NCI-H1048 (cell line): ENCODE results near the gene GABRG3.

Experiments used
- DNase-seq: peaks from one replicate; lab custom pipeline; 2025; lab: John Stamatoyannopoulos, UW

The GABRG3 gene

DNA sequence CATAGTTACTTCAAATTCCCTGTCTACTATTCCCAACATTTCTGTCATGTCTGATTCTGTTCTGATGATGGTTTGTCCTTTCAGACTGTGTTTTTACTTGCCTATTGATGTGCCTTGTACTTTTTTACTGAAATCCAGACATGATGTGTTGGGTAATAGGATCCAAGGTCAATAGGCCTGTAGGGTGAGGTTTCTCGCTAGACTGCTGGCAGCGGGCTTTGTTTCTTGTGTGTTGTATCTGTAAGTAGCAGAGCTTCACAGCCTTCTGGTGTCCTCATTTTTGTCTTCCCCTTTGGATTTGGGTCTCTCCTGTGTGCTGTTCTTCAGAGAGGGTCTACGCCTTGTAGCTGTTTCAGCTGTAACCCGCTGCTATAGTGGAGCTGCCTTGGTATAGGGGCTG lies 140.3 kb downstream of the GABRG3 start:
- no peak for DNase-seq

DNA sequence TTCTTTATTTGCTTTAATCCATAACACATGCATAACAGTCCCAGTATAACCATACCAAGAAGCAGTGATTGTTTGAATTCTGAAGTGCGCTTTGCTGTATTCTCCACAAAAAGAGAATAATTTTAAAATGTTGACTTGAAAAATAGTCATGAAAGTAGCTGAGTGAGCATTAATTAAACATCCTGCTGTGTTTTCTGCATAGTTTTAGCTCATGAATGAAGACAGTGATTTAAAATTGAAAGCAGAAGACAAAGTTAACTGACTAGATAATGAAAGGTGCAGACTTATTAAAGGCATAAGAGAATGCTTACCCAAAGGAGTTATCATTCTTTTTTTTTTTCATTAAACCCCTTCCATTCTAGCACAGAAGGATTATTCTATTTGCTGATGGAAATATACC lies 143.5 kb downstream of the GABRG3 start:
- no peak for DNase-seq

DNA sequence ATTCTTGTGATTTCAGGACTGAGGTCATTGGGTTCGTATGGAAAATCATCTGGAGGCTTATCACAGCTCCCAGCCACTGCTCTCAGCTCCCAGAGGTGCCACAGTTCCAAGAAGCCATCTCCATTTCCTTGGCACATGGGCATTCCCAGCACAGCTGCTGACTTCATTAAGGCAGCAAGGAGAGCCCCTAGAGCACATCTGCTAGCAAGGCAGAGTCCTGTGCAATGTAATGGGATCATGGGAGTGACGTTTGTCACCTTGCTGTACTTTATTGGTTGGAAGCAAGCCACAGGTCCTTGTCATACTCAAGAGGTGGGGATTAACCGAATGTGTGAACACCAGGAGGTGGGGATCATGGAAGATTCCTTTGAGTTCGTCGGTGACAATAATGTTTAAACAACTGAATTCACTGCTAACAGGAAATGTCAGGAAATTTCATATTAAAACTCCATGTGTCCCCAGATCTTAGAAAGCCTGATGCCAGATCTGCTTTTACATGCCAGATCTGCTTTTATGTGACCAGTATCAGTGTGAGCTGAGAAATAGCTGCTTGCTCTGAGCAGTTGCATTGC lies 148.8 kb downstream of the GABRG3 start:
- DNase-seq: no peak

DNA sequence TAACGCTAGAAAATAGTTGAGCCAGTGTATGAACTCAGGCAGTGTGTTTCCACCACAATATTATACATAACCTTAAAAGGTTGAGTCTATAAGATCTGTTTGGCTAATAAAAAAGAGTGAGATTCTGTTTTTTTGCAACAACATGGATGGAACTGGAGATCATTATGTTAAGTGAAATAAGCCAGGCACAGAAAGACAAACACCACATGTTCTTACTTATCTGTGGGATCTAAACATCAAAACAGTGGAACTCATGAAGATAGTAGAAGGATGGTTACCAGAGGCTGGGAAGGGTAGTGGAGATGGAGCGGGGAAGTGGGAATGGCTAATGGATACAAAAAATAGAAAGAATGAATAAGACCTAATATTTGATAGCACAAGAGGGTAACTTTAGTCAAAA lies 150.7 kb downstream of the GABRG3 start:
- DNase-seq: no peak

DNA sequence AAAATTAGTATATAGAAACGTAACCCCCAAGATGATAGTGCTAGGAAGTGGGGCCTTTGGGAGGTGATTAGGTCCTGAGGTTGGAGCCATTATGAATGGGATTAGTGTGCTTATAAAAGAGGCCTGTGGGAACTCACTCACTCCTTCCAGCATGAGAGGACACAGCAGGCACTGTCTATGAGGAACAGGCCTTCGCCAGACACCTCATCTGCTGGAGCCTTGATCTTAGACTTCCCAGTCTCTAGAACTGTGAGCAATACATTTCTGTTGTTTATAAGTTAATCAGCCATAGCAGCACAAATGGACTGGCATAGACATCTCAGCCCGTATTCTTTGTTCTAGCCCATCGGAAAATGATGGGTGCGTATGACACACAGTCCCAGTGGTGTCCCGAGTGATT lies 152.3 kb downstream of the GABRG3 start:
- DNase-seq: no peak

DNA sequence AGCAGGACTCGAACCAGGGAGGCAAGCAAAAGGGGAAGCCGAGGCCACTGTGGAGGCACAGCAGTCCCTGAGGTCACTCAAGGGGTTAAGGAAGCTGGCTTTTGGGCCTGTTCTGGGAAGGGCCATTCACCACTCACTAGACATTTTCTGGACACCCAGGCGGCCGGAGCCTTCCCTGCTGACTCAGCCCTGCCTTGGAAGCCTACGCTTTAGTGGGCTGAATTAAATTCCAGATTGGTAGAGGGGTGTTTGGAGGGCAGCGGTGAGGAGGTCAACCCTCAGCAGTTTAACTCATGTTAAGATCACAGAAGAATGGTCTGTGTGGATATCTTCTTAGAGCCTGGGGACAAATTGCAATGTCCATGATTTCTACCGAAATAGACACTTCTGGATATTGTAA lies 152.8 kb downstream of the GABRG3 start:
- no peak for DNase-seq

DNA sequence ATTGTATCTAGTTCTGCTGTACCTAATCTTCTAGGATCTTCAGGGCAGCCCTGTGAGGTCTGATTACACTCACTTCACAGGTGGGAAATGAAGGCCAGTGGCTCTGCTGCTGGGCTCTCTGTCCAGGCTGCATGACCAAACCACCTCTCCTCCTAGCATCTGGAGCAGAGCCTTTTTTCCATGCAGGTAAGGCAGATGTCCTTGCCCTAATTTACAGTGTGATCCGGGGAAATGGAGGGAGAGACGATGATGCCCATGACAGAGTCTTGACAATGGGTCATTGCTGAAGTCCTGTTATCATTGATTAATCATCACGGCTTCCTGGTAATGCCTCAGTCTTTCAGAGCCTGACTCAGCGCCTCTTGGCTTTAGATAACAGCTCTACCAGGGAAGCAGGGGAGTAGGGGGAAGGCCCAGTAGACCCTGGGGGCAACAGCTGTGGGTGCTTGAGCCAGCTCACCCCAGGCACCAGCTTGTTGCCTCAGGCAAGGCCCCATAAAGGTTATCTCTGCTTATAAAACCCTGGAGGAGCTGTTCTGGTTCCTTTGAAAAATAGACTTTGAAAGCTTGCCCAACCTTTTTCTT lies 153.4 kb downstream of the GABRG3 start:
- no peak for DNase-seq

DNA sequence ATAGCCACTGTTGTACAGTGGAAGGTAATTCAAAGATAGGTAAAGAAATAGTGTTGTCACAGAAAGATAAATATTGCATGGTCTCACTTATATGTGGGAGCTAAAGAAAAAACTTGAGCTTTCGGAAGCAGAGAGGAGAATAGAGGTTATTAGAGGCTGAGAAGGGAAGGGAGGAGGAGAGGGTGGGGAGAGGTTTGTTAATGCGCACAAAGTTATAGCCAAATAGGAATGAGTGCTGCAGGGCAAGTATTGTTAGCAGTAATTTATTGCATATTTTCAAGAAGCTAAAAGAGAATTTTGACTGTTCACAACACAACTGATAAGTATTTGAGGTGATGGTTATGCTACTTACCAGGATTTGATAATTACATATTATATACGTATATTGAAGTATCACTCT lies 154.2 kb downstream of the GABRG3 start:
- DNase-seq: no peak

DNA sequence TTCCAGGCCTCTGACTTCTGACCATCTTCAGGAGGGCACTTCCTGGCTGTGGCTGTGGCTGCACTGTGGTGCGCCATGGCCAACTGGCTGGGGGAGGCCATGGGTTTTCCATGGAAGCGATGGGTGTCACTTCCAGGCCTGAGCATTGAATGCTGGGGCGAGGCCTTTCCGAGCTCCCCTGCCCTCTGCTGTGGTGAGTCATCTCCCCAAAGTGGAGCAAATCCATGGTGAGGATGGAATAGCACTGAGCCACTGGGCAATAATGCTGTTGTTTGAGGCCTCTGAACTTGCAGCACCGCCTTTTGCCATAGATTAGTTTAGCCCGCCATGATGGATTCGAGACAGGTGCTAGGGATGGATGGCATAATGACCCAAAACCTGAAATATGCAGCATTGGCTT lies 155.5 kb downstream of the GABRG3 start:
- DNase-seq: no peak

DNA sequence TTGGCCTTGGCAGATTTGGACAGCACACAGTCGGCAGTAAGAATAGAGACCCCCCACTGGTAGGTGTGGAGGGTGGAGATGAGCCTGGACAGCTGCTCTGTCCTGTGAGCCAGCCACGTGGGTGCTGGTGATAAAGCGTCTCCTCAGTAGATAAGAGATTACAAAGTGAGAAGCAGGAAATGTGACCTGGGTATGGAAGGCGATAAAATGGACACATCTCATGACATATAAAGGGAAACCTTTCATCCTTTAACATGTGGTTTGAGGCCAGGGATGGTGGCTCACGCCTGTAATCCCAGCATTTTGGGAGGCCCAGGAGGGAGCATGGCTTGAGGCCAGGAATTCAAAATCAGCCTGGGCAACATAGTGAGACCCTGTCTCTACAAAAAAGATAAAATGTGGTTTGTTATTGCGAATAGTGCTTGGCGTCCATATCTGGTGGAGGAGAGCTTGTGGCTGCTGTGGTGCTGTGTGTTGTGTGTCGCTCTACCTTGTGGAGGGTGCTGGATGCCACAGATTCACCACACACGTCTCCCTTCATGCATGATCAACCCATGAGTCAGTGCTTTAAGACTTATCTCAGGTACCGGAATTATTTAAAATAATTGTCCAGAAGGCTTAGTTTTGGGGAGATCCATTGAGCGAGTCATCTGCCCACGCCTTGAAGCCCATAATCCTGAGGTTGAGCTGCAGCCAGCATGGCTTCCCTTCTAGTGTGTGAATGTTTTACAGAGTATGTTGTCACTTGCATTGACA lies 157.0 kb downstream of the GABRG3 start:
- no peak for DNase-seq

DNA sequence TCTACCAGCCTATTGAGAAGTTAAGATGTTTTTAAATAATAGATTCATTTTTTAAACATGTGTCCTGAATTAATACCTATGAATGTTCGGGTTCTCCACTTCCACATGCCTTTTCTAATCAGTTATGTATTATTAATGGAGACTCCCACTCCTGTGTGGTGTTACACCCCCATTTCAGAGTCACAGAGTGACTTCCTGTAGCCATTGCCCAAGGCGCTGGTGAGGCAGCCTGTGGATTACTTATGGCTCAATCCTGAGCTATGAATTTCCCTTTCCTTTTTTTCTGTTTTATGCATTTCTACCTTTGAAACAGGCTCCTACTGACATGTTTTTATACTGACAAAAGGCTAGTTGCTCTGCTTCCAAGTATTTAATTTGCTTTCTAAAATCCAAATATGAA lies 162.3 kb downstream of the GABRG3 start:
- no peak for DNase-seq

DNA sequence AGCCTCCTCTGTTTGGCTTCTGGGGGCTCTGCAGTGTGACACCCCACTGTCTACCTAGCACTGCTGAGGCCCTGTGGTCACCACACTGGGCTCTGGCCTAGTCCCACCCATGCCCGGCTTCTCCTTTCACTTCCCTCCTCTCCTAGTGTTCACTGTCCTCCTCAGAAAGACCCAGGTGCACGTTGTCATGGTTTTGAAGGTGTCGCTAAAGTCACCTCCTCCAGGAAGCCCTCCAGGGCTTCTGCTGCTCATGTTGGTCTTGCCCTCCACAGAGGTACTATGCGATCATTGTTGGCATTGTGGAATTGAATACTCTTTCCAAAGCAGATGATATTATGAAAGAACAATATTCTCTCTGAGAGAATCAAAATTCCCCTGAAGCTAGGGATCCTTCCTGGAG lies 163.5 kb downstream of the GABRG3 start:
- no peak for DNase-seq

DNA sequence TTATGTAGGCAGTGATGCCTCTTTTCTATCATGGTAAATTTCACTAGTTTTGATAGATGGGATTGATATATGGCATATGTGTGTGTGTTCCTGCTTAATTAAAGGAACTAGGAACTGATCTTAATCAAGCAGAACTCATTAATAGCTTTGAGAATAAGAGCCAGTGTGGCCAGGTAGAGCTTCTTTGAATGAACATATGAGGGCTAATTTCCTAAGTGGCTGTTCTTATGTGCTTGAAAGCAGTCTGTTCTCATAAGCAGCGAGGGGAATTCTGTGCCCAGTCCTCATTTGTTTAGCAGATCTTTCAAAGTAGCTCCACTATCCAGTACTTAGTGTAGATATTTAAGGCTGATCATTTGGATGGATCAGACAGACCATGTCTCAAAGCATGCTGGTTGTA lies 164.2 kb downstream of the GABRG3 start:
- DNase-seq: no peak

DNA sequence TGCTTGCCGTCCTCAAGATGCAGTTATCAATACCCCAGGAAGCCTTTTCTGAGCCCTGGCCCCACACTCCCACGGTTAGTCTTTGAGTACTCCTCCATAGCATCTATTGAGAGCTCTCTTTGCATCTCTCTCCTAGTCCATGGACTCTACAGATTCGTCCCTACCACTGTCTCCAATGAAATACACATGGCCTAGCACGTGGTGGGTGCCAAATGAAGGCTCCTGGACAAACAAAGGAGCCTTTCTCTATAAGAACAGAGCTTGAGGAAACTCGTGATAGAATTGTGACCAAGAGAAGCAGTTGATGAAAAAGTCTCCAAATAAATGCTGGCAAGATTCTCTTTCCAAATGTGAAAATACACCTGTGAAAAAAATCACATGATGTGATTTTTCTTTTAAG lies 166.1 kb downstream of the GABRG3 start:
- no peak for DNase-seq

DNA sequence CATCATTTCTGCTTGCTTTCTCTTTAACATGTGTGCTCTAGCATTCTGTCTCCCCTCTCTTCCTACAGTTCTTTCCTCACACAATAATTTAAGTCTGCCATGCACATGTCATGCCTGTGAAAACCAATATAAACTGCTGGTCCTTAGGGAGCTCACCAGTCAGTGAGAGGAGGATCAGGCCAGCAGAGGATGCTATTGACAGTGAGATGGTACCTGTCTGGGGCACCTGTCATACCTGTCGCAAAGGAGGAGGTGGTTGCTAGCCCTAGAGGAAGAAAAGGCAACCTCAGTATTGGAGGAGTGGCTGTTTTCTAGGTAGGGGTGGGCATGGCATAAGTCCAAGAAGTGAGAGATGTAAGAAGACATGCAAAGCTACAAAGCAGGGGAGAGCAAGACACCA lies 194.6 kb downstream of the GABRG3 start:
- no peak for DNase-seq

DNA sequence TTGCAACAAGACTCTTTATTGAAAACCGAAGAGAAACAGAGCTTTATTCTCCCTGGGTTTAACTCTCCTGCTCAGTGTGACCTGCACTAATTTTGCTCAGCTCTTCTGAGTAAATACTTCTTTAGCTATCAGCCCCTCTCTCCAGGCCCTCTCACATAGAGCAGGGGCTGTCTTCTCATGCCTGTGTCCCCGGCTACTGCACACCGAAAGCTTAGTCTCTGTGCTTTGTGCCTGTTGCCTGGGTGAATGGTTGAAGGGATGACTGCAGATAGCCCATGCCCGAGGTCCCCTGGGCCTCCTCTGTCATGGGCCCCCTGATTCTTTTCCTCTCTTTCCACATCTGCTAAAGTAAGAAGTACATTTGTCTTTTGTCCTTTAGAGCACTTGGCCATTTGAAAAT lies 195.9 kb downstream of the GABRG3 start:
- DNase-seq: no peak

DNA sequence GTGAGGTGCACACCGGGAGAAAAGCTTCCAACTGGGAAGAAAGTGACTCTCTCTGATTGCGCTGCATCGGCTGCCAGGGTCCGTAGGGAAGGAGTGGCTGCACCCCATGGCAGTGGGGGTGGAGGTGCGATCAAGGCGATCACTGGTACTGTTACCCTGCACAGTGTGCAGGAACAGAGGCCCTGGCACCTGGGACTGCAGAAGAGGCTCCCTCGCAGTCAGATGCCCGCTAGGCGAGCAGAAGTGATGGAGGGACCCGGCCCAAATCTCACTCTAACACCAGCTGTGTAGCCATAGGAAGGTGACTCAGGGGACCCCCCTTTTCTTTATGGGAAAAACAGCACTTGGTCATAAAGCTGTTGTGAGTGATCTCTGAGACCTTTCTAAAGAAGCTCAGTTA lies 196.8 kb downstream of the GABRG3 start:
- no peak for DNase-seq

DNA sequence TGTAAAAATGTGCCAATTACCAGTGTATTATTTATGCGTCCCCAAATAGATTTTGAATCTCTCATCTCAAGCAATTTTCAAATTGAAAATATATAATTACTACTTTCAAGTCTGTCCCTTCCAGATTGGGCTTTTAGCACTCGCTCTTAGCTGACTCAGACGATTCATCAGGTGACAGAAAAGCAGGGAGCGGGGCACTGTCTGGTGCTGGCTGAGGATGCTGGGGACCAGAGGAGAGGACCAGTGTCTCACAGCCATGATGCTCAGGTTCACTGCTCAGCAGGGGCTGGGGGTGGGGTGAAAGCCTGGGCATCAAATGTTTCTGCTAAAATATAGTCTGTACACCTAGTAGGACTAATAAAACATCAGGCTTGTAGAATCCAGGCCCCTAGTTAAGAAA lies 199.9 kb downstream of the GABRG3 start:
- no peak for DNase-seq

DNA sequence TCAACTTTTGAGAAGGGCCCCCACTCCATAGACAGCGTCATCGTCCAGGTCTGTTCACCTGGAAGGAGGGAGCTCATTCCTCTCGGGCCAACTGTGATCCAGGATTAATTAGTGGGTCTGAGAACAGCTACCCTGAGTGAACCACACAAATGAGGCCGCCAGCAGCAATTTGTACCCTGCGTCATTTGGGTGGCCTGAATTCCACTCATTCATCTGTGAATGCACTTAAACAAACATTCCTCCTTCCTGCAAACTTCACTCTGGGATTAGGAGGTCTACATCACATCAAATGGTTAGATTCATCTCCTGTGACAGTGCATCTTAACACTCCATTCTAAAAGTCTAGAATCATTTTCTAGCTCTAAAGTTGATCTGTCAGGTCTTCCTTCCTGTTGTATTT lies 201.8 kb downstream of the GABRG3 start:
- DNase-seq: no peak

DNA sequence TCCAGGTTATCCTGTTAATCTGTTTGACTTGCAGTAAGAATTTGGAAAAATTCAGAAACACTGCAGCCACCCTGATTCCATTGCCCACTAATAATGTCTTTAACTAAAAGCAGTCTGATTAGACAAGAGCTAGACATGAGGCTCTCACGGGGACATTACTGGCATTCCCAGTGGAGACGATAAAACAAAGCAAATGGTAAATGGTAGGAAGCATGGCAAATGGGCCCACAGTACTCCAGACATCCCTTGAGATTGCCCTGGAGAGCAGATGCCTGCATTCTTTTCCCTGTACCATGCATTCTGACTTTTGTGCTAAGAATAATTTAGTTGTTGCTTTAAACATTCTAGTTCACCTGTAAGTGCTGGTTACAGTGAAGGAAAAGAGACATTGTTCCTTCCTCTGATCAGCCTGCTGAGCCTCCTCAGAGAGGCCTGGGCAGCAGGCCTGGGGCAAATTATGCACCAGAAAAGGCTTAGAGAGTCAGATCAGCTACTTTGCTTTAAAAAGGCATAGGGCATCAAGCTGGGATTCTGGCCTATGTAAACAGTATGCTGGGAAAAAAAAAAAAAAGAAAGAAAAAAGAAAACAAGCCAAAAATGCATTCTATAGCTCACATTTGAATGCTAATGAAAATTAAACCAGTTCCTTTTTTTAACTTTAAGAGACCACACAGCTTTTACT lies 204.6 kb downstream of the GABRG3 start:
- DNase-seq: no peak

DNA sequence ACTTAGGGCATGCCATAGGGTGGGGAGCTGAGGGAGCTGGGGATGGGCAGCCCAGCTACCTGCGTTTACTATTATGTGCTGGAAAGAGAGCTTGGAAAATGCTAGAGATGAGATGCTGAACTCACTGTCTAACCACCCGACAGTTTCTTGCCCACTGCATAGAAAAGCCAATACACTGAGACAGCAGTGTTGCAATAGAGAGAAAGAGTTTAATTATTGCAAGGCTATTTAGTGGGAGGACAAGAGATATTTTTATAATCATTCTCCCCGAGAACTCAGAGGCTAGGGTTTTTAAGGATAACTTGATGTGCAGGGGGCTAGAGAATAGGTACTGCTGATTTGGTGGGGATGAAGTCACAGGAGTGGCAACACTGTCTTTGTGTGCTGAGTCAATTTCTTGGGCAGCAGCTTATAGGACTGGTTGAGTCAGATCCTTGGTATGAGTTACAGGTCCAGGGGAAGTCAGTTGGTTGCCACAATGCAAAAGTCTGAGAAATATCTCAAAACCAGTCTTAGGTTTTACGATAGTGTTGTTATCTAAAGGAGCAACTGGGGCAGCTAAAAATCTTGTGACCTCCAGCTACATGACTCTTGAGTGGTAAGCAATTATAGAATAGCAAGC lies 205.9 kb downstream of the GABRG3 start:
- no peak for DNase-seq

DNA sequence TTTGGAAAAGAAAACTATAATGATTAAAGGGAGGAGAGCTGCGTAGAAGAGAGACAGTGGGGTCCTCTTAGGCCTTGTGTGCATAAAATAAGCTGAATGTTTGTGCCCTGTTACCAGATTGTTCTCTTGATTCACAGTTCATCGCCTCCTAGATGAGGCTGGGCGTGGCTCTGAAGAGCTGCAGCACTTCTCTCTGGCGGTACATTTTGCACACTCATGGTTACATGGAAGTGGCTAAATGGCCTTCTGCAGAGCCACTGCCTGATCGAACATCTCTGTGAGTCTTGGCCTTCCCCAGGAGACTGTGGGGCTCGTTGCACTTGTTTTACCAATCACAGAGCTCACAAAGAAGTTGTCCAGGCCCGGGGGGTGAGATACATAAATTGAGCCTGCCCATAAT lies 208.8 kb downstream of the GABRG3 start:
- DNase-seq: no peak
